Ishikawa (cell line): Measurements from ENCODE around the gene ESRRA.

Source experiments
- CEBPB ChIP-seq: IDR thresholded peaks from 2 replicates; pipeline ENCODE4 v1.6.1; 2012
- CREB1 ChIP-seq: IDR thresholded peaks from 2 replicates; pipeline ENCODE4 v1.6.1; 2012; ENCODE audit warnings: low read depth
- EGR1 ChIP-seq: IDR thresholded peaks from 2 replicates; pipeline ENCODE4 v1.6.1; 2012
- EP300 ChIP-seq: IDR thresholded peaks from 2 replicates; pipeline ENCODE4 v1.6.1; 2012; ENCODE audit warnings: borderline replicate concordance
- FOXM1 ChIP-seq: IDR thresholded peaks from 2 replicates; pipeline ENCODE4 v1.6.1; 2012; ENCODE audit warnings: low read depth, borderline replicate concordance
- NFIC ChIP-seq: IDR thresholded peaks from 2 replicates; pipeline ENCODE4 v1.6.1; 2012
- RAD21 ChIP-seq: IDR thresholded peaks from 2 replicates; pipeline ENCODE4 v1.6.1; 2012; ENCODE audit warnings: low read depth
- TAF1 ChIP-seq: IDR thresholded peaks from 2 replicates; pipeline ENCODE4 v1.6.1; 2012; ENCODE audit warnings: low read depth, mild to moderate bottlenecking
- TCF12 ChIP-seq: IDR thresholded peaks from 2 replicates; pipeline ENCODE4 v1.6.1; 2012; ENCODE audit warnings: low read depth
- TEAD4 ChIP-seq: IDR thresholded peaks from 2 replicates; pipeline ENCODE4 v1.6.1; 2012
- USF1 ChIP-seq: IDR thresholded peaks from 2 replicates; pipeline ENCODE4 v1.6.1; 2012
- YY1 ChIP-seq: IDR thresholded peaks from 2 replicates; pipeline ENCODE4 v1.6.1; 2012; ENCODE audit warnings: low read depth
- ZBTB7A ChIP-seq: IDR thresholded peaks from 2 replicates; pipeline ENCODE4 v1.6.1; 2012; ENCODE audit warnings: low read depth
- TF ChIP-seq, protein P1 (sequence below): IDR thresholded peaks from 2 replicates; pipeline ENCODE4 v1.6.1; 2012
- TF ChIP-seq, protein P2 (sequence below): IDR thresholded peaks from 2 replicates; pipeline ENCODE4 v1.6.1; 2012; ENCODE audit warnings: low read depth, mild to moderate bottlenecking

ESRRA gene

DNA sequence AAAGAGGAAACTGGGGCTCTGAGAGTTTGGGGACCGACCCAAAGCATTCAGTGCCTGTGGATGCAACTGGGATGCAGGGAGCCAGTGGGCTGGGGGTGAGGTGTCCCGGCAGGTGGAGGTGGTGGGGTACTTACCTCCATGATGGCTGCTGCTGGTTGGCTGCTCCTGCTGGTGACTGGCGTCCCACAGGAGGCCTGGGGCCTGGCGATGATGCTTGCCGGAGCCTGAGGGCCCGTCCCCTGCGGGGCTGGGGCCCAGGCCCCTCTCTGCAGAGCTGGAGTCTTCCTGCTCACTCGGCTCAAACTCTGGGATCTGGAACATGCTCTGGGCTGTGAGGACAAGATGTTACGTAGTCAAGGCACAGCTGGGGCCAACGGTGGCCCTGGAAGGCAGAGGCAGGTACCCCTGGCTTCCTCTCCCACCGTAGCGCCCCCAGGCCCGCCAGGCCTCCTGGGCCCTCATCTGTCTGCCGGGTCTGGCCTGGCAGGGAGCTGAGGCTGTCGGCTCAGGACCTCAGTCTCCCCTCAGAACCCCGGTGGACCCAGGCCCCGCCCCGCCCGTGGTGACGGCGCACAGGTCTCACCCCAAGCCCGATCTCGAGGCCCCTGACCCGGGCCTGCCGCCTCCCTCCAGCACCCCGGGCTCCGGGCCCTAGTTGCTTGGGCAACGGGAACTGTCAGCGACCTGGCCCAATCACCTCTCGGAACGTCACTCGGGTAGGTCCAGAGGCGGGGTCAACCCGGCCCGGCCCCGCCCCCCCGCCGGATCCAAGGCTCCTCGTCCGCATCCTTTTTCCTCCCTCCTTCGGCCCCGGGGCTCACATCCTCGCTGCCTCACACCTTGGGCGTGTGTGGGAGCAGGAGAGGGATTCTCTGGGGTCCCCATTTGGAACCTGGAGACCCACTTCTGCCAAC is 21.0 kb upstream of the ESRRA start, which contains the start of gene BAD:
Gene BAD (minus strand): TSS at position 618 of the 914 bp plus-strand sequence. CDS start 297 bp downstream, at position 321.
- TF ChIP-seq, protein P1, sequence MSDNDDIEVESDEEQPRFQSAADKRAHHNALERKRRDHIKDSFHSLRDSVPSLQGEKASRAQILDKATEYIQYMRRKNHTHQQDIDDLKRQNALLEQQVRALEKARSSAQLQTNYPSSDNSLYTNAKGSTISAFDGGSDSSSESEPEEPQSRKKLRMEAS = peak; percentile 26; the same call in 1 of the 2 replicates
- TF ChIP-seq TCF12 (no peak), ZBTB7A (peak; percentile 11), TAF1 (peak; percentile 52; the same call in 1 of the 2 replicates), EP300 (no peak), CREB1 (peak; percentile 82)

GRCh38 chr11:64284962-64285884 is 20.1 kb upstream of the ESRRA start, which contains the start of gene GPR137:
TSS of gene GPR137 (plus strand) at chr11:64285848. CDS start at chr11:64286525, 677 bp downstream.
- TF ChIP-seq RAD21 (no peak), EGR1 (peak; percentile 61; the same call in 1 of the 2 replicates), FOXM1 (no peak), YY1 (peak; percentile 93), TCF12 (no peak), NFIC (no peak), CEBPB (no peak), TEAD4 (no peak), USF1 (no peak), CREB1 (no peak), ZBTB7A (no peak), TAF1 (no peak; the same call in none of the 2 replicates), EP300 (no peak)
- TF ChIP-seq, protein P1 = peak; percentile 16; the same call in 1 of the 2 replicates
- TF ChIP-seq, protein P2, sequence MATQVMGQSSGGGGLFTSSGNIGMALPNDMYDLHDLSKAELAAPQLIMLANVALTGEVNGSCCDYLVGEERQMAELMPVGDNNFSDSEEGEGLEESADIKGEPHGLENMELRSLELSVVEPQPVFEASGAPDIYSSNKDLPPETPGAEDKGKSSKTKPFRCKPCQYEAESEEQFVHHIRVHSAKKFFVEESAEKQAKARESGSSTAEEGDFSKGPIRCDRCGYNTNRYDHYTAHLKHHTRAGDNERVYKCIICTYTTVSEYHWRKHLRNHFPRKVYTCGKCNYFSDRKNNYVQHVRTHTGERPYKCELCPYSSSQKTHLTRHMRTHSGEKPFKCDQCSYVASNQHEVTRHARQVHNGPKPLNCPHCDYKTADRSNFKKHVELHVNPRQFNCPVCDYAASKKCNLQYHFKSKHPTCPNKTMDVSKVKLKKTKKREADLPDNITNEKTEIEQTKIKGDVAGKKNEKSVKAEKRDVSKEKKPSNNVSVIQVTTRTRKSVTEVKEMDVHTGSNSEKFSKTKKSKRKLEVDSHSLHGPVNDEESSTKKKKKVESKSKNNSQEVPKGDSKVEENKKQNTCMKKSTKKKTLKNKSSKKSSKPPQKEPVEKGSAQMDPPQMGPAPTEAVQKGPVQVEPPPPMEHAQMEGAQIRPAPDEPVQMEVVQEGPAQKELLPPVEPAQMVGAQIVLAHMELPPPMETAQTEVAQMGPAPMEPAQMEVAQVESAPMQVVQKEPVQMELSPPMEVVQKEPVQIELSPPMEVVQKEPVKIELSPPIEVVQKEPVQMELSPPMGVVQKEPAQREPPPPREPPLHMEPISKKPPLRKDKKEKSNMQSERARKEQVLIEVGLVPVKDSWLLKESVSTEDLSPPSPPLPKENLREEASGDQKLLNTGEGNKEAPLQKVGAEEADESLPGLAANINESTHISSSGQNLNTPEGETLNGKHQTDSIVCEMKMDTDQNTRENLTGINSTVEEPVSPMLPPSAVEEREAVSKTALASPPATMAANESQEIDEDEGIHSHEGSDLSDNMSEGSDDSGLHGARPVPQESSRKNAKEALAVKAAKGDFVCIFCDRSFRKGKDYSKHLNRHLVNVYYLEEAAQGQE = no peak

- TF ChIP-seq RAD21 (no peak), CEBPB (no peak), EP300 (no peak), USF1 (no peak), TCF12 (peak; percentile 8; the same call in 1 of the 2 replicates), TAF1 (no peak), TEAD4 (no peak), CREB1 (no peak), NFIC (no peak), ZBTB7A (peak; percentile 39; the same call in 1 of the 2 replicates), FOXM1 (no peak), YY1 (no peak)
Observed at GRCh38 chr11:64285885-64286800, 19.2 kb upstream of the ESRRA start.

DNA sequence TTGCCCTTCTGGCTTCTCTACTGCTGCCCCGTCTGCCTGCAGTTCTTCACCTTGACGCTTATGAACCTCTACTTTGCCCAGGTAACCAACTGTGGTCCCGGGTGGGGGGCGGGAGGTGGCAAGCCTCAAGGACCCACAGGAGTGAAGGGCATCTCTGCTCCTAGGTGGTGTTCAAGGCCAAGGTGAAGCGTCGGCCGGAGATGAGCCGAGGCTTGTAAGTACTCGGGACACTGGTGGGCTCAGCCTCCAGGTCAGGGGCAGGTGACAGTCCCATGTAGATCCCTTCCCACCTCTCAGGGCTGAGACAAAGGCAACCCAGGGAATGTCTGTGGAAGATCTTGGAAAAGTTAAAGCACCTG is 18.5 kb upstream of the ESRRA start:
- TF ChIP-seq EP300 (no peak), ZBTB7A (no peak), TAF1 (no peak), RAD21 (no peak), CEBPB (no peak), TCF12 (no peak), CREB1 (no peak), FOXM1 (no peak), NFIC (no peak), YY1 (no peak), EGR1 (no peak), TEAD4 (no peak), USF1 (no peak)
- TF ChIP-seq, protein P1 = no peak
- TF ChIP-seq, protein P2 = no peak
